Right ventricle myocardium superior (tissue), 1 donor: Measurements from ENCODE around the gene LPP. TPM values are rescaled to one million over a fixed set of nuclear protein-coding genes. Genes with fewer than 3 reads are reported as not detected.
"Not testable (repeated sequence)": the region's sequence is repeated elsewhere in the genome, so short reads cannot be mapped to it uniquely, and the experiment has no call there.

ENCODE experiments used
- ATAC-seq: fragments of 200-7000 bp; cut with Tn5 transposase; one replicate; pipeline ENCODE4 v1.9.1; 2020; ENCODE audit warnings: mild to moderate bottlenecking; ENCODE audit not compliant: poor library complexity
- DNase-seq: peaks from one replicate; pipeline ENCODE4 v3.0.0-alpha.2; 2020
- intact Hi-C: fragments of 100-400 bp; cut with DNase I; formaldehyde crosslinking; loops from one replicate; pipeline ENCODE4 v1.11.2; 2022
- total RNA-seq: library from RNA; stranded (reverse); fragmentation: NEBNext Ultra II Directional; extraction: Animal tissue kit (Norgen Biotek cat#: 25700); gene quantifications from one replicate; pipeline ENCODE4 v1.2.1, GENCODE V29; 2021
- donor health status: DM: no; HTN: yes; CAD: no; lungs with severe emphysema.

LPP gene
- total RNA-seq, 1 donor from 2014 or later = 92.9 TPM

DNA sequence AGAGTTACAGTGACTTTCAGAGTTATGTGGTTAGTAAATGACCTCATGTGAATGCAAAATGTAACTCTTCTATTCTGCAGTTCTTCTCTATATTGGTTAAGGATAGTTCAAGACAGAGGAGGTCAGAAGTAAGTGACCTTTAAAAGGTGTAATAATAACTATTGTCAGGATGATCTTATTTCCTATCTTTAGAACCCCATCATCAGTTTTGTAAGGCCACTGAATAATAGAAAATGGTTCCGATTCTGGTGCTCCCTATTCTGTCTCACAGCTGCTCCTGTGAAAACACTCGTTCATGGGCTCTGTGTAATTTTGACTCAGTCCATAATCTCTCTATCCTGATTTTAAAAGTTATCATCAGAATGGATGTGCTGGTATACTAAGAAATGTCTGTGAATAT is 463.3 kb downstream of the LPP start:
- no peak for ATAC-seq
- no peak for DNase-seq
- intact Hi-C loops = no loop called here

DNA sequence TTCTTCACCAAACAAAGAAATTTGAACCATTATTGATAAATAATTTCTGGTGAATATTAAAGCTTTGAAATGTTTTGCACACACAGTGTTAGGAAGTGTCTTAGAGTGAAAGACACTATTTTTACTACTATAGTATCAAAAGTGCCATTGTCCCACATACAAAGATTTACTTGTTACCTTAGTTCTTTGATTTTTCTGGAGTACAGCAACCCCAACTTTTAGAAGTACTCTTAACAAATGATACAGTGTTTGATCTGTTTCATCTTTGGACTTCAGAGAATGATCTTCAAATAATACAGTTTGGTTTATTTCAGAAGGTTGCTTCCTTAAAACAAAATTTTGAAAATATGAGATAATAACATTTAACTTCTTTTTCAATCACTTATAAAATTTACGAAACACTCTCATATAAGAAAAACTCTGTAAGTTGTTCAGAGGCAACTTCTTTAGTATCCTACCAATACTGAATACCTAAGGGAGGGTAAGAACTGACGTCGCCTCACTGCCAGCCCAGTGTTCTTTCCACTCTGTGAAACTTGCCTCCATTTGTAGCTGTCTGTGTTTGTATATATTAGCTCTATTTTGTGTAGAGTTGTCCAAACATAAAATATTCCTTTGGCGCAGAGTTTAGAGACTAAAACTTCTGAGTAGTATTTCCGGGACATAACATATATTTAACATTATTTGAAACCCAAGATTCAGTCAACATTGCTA is 464.2 kb downstream of the LPP start:
- DNase-seq = no peak
- intact Hi-C loops = no loop called here
- ATAC-seq = no peak

DNA sequence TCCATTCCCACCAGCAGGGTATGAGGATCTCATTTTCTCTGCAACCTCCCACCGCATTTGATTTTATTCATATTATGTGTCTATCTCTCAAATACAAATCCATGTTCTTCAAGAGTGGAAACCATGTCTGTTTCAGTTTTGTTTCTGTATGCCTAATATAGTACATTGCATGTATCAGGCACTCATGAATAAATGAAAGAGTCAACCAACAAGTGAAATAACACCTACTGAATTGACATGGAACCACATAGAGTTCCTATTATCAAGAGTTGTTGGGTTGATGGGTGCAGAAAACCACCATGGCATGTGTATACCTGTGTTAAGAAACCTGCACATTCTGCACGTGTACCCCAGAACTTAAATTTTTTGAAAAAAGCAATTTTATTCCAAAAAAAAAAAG is 466.8 kb downstream of the LPP start:
- DNase-seq (no peak), ATAC-seq (no peak)
- intact Hi-C loops = no loop called here

DNA sequence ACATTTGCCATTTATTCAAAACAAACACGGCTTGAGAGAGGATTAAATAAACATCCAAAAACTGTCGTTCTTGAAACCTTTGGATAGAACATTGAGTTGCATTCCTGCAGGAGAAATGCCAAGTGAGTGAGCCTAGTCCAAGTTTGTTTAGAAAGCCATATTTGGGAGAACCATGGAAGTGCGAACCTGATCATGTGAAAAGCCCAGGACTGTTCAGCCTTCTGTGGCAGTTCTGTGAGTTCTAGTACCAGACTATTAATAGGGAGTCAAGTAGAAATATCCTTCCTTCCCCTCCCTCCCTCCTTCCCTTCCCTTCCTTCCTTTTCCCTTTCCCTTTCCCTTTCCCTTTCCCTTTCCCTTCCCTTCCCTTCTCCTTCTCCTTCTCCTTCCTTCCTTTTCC is 470.4 kb downstream of the LPP start:
- no peak for DNase-seq
- intact Hi-C loops = no loop called here
- ATAC-seq = peak; percentile 95

DNA sequence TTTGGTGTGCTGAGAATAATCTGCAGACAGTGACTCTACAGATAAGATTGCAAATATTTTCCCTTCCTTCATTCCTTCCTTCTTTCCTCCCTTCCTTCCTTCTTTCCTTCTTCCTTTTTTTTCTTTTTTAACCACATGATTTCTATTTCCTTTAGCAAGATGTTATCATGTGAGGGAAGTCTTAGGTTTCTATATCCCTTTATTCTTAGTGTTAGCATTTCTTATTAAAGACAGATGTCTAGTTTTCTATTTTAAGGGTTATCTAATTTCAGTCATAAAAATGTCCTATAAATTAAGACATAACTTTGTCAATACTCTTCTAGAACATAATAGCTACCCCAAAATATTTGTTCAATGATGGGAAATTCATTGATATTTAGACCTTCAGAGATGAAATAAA is 470.9 kb downstream of the LPP start:
- intact Hi-C loops = no loop called here
- DNase-seq (no peak), ATAC-seq (no peak)

DNA sequence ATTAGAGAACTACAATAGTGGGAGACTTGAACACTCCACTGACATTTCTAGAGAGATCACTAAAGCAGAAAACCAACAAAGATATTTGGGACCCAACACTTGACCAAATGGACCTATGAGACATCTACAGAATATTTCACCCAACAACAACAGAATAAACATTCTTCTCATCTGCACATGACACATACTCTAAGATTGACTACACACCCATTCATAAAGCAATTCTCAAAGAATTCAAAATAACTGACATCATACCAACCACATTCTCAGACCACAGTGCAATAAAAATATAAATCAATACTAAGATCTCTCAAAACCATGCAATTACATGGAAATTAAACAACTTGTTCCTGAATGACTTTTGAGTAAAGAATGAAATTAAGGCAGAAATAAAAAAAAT is 473.7 kb downstream of the LPP start:
- DNase-seq (no peak), ATAC-seq (no peak)
- intact Hi-C loops = no loop called here

DNA sequence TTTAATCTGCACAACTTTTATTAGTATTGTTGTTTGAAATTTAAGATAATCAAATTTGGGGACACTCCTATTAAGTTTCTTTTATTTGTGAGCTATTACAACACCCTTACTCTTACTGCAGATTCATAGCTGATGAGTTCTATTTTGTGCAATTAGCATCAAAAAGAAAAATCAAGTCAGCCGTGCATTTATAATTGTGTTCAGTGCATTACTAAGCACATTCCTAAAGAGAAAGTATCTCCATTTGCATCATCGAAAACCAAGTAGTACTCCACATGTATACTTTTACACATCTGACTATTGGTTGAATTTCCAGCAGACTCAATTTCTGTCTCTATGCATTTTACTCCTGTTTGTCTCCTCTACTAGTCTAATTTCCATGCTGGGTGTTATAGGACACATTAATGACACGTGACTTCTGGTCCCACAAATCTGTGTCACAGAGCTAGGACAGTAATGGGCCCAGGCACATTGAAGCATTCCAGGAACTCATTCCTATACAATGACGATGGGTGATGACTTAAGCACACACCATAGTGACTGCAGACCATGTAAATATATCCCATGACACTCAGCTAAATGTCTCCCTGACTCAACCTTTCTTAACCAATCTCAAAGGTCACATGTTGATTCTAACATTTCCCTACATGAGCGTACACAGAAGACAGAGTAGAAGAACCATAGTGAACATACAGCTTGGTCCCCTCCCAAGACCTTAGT is 477.5 kb downstream of the LPP start:
- intact Hi-C loops = no loop called here
- DNase-seq = no peak
- no peak for ATAC-seq

DNA sequence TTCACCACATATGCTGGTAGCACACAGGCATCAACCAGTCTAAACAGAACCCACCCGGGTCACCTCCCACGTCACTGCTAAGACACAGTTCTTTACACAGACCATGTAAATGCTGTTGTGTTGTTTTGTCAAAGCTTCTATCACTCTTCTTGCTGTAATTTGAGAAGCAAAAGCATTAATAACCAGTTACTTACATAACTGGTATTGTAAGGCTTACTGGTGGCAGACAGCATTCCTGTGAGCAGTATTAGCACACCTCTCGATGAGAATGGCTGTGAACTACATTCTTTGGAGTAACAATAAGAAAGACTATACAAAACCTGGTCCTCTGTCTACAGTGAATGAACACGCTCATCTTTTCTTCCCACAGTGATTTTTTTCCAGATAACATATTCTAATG is 479.2 kb downstream of the LPP start:
- DNase-seq (no peak), ATAC-seq (peak; percentile 32)
- intact Hi-C loops = no loop called here

DNA sequence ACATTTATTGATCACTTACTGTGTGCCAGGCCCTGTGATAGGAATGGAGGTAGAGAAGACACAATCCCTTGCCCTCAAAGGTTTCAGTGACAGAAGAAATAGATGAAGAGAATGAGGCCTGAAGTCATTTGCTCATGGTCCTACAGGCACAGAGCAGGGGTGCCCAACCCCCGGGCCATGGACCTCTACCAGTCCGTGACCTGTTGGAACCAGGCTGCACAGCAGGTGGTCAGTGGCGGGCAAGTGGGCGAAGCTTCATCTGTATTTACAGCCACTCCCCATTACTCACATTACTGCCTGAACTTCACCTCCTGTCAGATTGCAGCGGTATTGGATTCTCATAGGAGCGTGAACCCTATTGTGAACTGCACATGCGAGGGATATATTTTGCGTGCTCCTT is 480.3 kb downstream of the LPP start:
- DNase-seq (no peak), ATAC-seq (no peak)
- intact Hi-C loops = no loop called here

DNA sequence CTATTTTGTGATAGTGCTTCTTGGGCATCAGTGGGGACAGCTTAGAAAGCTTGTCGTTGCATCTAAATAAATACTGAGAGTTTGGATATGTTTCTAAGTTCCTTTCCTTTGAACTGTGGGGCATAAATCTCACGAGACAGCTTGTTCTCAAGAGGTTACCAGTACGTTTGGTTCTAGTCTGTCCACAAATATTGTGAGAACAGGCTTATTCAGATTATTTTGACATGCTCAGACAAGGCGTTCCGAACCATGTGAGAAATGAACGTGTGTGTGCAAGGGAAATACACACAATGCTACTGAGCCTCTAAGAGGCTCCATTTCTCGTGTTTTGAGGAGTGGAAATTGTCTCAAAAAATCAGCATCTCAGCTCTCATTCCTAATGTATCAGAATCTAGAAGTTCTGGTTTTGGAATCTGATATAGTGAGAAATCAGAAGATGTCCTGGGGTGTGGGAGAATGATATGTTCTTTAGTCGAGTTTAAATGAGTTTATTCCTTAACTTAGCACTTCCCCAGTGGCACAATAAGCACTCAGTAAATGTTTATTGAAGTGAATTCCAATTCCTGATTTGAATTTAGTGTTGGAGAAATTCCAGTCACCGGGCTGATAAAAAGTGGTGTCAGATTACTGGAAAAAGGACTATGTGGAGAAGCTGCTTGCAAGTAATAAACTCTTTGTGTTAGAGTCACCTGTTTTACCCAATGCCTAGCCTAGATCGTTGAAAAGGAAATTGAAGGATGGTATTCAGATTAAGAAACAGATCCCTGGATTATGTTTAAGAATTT is 481.5 kb downstream of the LPP start:
- DNase-seq = no peak
- intact Hi-C loops = no loop called here
- ATAC-seq = peak; percentile 55

DNA sequence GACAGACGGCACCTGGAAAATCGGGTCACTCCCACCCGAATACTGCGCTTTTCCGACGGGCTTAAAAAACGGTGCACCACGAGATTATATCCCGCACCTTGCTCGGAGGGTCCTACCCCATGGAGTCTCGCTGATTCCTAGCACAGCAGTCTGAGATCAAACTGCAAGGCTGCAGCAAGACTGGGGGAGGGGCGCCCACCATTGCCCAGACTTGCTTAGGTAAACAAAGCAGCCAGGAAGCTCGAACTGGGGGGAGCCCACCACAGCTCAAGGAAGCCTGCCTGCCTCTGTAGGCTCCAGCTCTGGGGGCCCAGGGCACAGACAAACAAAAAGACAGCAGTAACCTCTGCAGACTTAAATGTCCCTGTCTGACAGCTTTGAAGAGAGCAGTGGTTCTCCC is 482.3 kb downstream of the LPP start:
- ATAC-seq, DNase-seq, intact Hi-C loops: not testable (repeated sequence)

DNA sequence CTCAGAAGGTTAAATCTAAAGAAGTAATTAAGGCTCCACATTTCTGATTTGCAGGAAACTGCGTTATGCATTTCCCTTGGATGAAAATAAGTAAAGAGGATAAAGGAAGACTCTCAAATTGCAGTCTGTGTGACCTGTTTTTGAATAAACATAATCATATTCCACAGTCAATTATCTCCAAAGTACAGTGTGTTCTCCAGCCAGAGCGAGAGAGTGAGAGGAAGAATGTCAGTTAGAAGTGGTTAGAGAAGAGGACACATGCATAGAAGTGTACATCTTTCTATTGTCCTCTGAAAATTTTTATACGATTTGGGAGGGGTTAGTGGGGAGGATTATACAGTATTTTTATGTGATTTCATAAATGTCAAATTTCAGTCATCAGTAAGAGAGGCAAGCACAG is 487.1 kb downstream of the LPP start:
- intact Hi-C loops = no loop called here
- DNase-seq = no peak
- ATAC-seq = peak; percentile 90

DNA sequence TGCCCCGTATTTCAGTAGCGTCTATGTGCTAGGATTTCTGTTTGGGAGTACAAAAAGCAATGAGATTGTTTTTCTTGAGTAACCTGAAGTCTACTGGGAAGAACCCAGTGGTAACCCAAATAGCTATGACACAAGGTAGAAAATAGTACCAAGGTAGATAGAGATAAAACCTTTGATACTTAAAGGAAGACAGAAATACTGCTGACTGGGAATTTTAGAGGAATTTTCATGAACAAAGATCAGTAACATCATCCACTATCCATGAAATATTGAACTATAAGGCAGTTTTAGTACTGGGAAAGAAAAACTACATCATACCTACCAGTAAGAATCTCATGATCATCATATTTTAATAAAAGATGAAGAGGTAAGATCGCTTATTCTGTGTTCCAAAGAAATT is 489.8 kb downstream of the LPP start:
- DNase-seq (no peak), ATAC-seq (no peak)
- intact Hi-C loops = no loop called here

DNA sequence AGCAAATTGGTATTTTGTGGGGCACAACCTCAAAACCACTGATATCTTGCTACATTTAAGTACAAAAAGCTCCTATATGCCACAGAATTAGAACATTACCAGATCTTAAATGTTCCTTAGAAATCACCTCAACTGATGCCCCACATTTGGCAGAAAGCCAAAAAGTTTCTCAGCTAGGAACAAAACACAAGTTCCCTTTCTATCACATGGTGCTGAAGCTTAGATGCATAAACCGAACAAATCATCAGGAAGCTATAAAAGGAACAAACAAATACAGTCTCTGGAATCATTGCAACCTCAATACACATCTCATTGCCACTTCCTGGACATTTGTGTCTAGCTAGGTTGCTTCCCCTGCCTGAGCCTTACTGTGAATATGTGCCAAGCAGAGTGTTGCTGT is 492.6 kb downstream of the LPP start:
- intact Hi-C loops = no loop called here
- ATAC-seq (peak; percentile 56), DNase-seq (no peak)

DNA sequence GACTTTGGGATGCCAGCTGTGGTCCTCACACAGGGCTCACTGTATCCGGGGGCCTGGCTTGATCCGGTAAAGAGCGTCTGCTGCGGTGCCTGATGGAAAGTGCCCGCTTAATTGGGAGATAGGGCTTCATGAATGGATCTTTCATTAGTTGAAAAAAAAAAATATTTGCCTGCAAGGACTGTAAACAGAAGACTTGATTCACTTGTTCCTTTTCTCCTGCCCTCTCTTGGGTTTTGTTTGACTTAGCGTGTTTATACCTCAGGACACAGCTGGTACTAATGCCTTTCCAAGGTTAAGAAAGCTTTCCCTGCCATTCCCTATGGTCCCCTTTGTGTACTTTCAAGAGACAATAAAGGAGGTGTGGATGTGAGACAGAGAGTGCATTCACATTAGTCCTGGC is 493.3 kb downstream of the LPP start:
- no peak for ATAC-seq
- intact Hi-C loops = no loop called here
- no peak for DNase-seq

DNA sequence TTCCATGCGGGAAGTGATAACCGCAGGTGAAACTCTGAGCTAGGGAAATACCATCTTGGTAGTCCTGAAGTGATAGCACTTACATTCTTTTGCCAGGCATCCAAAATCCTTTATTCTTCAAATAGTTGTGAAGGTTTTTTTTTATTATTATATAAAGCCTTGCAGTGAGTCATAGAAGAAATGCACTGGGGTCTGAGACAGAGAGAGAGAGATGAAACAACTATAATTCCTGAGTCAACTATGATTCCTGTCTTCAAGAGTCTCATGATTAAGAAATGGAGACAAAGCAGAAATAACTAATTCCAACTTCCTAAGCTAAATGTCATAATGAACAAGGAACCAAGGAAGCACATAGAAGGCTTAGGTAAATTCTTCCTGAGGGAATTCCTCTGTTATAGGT is 495.6 kb downstream of the LPP start:
- intact Hi-C loops = no loop called here

DNA sequence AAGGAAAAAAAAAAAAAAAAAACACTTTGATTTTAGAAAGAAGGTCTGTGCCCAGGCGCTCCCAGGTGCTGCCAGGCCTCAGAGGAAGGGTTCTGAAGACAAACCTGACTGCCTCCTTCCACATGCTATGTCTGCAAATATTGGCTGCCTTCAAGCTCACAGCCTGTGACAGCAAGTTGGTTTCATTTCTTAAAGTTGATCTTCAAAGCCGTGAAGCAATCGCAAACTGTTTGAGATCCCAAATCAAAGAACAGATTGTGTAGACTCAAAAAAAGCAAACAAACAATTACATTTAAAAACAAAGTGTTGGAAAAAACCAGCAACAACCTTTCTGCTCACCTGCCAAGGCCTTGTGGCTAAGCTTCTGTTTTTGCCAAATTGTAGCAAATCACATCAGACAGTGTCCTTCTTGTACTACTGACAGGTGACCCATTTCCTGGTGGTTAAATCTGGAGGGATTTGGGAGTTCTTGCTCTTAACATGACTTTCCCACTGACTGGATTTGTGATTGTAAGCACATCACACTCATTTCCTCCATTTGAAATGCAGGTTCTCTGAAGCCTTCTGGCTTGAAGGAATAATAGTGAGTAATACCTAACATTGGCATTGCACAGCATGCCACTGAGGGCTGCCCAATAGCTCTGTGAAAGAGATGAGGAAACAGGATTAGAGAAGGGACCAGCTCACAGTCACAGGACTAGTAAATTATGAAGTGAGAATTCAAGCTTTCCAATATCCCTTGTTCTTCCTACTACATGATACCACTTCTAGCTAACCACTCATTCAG is 502.4 kb downstream of the LPP start:
- intact Hi-C loops = no loop called here
- DNase-seq = no peak
- ATAC-seq = no peak

More for the DNA sequence above, 495.6 kb downstream of the LPP start:
- ATAC-seq = no peak
- DNase-seq = no peak

DNA sequence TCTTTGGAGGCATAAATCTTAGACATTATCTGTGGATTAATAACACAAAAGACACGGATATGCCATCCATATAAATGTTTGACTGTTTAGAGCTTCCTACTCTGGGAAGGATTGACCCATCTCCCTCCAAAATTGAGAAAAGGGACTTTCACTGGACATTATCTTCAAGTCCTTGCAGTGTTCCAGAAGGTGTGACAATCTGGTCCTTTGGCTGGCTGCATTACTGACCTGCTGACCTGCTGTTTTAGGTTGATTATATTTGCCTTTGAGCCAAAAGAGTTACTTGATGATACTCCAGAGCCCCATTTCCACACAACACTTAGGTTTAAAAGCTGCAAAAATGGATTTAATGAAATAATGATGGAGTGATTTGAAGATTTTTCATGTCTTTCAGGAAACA is 504.6 kb downstream of the LPP start:
- DNase-seq (no peak), ATAC-seq (no peak)
- intact Hi-C loops = no loop called here

DNA sequence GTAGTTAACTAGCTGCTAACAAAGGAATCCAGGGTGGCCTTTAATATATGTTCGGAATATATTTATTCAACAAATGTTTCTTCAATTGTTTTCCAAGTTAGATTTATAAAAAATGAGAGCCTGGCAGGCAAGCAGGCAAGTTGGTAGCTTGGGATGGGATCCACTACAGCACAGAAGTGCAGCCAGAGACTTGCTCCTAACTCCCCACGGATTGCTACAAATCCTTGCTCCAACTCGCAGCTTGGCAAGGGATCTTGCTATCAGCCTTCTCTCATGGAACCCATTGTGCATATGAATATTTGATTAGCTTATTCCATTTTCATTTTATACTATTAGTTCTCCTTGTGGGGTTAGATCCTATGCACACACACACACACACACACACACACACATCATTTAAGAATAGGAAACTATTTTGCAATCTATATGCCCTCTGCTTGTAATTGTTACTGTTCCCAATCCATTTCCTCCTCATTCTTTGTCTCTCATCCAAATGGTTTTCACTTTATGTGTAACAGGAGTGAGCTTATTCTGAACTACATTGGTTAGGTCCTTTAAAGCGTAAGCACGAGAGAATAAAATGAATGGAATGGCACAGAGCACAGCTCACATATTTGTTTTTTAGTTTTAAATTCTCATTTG is 505.6 kb downstream of the LPP start:
- intact Hi-C loops = no loop called here
- DNase-seq (peak; percentile 35), ATAC-seq (peak; percentile 50)
